ENCODE results near the gene ZNF500.

ZNF500 gene

DNA sequence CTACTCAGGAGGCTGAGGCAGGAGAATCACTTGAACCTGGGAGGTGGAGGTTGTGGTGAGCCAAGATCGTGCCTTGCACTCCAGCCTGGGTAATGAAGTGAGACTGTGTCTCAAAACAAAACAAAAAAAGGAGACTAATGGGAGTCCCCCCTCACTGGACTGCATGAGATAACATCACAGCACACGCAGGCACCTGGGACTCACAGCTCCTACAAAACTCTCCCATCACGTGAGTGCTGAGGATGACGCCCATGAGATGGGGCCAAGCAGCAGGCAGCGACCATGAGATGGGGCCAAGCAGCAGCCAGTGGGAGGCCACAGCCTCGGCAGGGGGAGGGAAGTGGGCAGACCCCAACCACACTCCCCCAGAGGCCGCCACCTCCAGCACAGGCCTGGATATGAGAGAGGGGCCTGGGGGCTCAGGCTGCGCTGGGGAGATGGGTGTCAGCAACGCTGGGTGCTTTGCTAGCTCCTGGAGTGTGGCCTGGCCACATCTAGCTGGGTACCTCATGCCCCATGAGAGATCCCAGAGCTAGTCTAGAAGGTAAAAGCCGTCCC, 17.2 kb downstream of the ZNF500 start:
- H3K4me3 ChIP-seq (replicated peaks; ENCODE audit: low read depth, low read length) = no peak overlapping the region
- DNase-seq (ENCODE audit: low read depth) = no peak
- TF ChIP-seq, protein P1, sequence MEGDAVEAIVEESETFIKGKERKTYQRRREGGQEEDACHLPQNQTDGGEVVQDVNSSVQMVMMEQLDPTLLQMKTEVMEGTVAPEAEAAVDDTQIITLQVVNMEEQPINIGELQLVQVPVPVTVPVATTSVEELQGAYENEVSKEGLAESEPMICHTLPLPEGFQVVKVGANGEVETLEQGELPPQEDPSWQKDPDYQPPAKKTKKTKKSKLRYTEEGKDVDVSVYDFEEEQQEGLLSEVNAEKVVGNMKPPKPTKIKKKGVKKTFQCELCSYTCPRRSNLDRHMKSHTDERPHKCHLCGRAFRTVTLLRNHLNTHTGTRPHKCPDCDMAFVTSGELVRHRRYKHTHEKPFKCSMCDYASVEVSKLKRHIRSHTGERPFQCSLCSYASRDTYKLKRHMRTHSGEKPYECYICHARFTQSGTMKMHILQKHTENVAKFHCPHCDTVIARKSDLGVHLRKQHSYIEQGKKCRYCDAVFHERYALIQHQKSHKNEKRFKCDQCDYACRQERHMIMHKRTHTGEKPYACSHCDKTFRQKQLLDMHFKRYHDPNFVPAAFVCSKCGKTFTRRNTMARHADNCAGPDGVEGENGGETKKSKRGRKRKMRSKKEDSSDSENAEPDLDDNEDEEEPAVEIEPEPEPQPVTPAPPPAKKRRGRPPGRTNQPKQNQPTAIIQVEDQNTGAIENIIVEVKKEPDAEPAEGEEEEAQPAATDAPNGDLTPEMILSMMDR (IDR thresholded peaks at IDR 0.05; ENCODE audit: low read length, missing control alignments) = no peak

DNA sequence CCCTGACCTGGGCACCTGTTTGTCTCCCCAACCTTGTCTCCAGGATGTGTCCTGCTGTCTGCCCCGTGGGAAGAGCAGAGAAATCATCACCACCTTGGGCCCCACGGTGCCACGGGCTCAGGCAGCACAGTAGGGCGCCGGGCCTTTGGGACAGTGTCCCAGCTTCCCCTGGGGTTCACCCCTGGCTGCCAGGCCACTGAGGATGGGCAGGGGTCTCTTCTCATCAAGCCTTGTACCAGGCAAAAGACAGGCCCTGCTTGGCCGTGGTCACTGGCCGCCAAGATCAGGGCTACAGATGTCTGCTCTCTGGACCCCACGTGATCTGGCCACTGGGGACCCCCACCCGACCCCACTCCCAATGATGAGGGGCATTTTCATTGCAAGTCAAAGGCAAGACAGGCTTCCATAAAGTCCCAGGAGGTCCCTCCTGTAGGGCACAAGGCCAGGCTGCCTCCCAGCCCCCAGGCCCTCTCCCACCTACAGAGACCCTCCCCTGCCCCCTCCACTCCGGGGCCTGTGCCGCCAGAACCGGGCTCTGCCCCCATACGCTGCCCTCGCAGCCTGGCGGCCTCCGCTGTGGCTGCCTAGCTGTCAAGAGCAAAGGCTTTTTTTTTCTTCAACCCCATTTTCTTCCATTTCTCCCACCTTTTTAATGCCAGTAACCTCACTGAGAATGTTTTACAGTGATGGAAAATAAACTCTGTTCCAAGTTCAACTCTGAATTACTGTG, 18.1 kb downstream of the ZNF500 start:
- H3K4me3 ChIP-seq (replicated peaks; ENCODE audit: low read depth, low read length) = no peak overlapping the region
- TF ChIP-seq, protein P1 (IDR thresholded peaks at IDR 0.05; ENCODE audit: low read length, missing control alignments) = no peak
- DNase-seq (ENCODE audit: low read depth) = no peak

DNA sequence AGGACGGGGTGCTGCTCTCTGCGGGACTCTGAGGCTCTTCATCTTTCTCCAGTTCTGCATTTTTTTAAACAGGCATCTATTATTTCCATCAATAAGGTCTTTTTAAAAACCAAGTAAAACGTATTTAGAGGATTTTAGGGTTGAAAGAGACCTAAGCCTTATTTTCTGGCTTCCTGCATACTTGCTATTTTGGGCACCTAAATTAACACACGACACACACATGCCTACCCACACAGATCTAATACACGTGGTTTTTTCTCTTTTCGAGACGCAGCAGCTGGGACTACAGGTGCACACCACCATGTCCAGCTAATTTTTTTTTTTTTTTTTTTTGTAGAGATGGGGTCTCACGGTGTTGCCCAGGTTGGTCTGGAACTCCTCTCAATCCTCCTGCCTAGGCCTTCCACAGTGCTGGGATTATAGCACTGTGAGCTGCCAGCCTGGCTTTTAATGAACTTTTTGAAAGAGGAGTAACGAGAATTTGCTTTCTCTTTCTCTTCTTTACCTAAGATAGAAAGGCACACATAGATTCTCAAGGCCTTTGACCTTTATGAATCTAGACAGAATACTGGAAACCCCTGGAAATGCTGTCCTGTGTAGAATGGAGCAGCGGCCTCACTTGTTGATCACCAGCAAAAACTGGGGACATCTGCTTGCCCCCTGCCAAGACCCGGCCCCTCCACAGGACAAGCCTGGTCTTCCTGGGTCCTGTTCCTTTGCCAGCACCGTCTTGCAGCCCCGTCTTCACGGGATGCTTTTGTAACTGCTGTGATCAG, 18.9 kb downstream of the ZNF500 start:
- DNase-seq (ENCODE audit: low read depth) = no peak
- TF ChIP-seq, protein P1 (IDR thresholded peaks at IDR 0.05; ENCODE audit: low read length, missing control alignments) = no peak
- H3K4me3 ChIP-seq (replicated peaks; ENCODE audit: low read depth, low read length) = no peak overlapping the region

DNA sequence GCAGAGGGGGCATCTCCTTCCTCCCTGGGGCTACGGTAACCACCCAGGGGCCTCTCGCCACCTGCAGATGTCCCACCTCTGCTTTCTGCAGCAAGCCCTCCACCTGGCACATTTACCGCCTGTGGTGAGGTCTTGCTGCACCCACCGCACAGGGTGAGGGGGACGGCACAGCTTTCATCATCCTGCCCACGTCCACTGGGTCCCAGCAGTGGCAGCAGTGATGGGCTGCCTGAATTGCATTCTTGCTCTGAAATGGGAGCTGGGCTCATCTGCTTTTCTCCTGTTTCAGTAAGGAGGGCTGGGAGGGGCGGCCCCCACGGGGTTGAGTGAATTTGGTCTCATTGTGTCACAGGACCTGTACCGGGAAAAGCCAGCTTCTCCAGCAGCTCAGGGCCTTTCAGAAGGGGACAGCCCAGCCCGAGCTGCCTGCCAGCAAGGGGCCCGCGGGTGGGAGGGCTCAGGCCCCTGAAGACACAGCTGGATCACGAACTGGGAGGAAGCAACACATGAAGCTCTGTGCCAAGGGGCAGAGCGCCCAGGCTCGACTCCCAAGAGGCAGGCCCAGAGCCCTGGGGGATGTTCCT, 19.9 kb downstream of the ZNF500 start:
- no peak overlapping the region for H3K4me3 ChIP-seq (replicated peaks; ENCODE audit: low read depth, low read length)
- peak; percentile 15 for DNase-seq (ENCODE audit: low read depth)
- TF ChIP-seq, protein P1 (IDR thresholded peaks at IDR 0.05; ENCODE audit: low read length, missing control alignments) = no peak

DNA sequence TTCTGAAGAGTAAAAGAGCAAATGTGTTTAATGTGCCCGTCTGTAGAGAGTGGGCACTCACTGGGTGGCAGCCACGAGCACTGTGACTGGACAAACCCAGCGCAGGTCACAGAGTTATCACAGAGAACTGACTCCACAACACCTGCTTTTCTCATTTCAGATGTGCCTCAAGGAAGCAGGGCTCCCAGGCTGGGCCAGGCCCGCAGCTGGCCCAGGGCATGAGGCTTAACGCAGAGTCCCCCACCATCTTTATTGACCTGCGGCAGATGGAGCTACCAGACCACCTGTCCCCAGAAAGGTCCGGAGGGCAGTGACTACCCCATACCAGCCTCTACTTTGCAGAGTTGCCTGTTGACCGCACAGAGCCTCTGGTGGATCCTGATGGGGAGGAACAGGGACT, 20.7 kb downstream of the ZNF500 start:
- DNase-seq (ENCODE audit: low read depth) = no peak
- H3K4me3 ChIP-seq (replicated peaks; ENCODE audit: low read depth, low read length) = no peak overlapping the region
- TF ChIP-seq, protein P1 (IDR thresholded peaks at IDR 0.05; ENCODE audit: low read length, missing control alignments) = no peak

DNA sequence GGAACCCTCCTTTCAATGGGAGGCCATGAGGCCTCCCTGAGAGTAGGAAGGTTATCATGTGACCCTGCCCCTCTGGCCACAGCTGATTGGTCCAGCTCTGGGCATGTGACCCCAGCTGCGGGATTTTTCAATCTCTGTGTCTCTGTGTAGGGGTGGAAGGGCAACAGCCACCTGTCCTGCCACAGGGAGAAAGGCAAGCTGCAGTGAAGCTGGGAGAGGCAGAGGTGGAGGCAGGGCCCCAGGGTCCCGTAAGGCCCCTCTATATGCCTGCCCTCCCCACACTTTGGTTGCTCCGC, 21.7 kb downstream of the ZNF500 start:
- no peak for DNase-seq (ENCODE audit: low read depth)
- no peak overlapping the region for H3K4me3 ChIP-seq (replicated peaks; ENCODE audit: low read depth, low read length)
- TF ChIP-seq, protein P1 (IDR thresholded peaks at IDR 0.05; ENCODE audit: low read length, missing control alignments) = no peak
